GM12873 (cell line): ENCODE results near the gene HECTD4.

ENCODE experiments used
- TF ChIP-seq, protein P1 (sequence below): IDR thresholded peaks from 2 replicates; pipeline ENCODE4 v1.5.1; 2012; ENCODE audit warnings: low read depth, mild to moderate bottlenecking, moderate library complexity, low read length, control low read depth; ENCODE audit not compliant: insufficient read depth; ENCODE audit errors: missing control alignments

The HECTD4 gene

DNA sequence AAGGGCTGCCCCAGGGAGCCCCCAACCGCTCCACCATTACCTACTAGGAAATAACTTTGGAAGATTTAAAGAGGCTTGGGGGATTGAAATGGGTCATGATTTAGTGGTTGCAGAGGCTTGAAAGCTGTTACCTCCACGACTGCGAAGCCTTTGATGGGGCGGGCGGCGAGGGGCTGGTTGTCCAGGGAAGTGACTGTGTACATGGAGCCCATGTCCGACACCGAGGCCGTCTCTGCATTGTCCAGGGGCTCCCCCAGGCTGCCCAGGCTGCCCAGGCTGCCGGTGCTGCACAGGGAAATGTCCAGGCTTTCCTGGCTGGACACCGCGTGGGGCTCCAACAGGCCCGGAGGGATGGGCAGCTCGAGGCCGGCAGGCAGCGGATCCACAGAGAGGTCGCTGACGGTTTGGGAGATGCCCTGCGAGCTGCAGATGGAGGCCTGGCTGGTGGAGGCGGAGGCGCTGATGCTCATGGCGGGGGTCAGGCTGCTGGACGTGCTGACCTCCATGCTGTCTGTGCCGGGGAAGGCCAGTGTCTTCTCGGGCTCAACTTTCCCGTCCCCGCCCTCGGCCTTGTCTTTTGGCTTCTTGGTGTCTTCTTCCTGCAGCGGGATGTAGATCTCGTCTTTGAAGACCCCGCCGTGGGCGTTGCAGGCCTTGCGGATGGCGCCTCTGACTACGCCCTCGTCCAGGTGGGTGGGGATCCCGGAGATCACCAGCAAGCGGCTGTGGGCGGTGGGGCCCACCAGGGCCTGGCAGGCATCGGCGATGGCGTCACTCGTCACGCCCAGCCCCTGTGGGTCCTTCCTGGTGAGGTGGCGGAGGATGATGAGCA, 198.0 kb downstream of the HECTD4 start:
- TF ChIP-seq, protein P1, sequence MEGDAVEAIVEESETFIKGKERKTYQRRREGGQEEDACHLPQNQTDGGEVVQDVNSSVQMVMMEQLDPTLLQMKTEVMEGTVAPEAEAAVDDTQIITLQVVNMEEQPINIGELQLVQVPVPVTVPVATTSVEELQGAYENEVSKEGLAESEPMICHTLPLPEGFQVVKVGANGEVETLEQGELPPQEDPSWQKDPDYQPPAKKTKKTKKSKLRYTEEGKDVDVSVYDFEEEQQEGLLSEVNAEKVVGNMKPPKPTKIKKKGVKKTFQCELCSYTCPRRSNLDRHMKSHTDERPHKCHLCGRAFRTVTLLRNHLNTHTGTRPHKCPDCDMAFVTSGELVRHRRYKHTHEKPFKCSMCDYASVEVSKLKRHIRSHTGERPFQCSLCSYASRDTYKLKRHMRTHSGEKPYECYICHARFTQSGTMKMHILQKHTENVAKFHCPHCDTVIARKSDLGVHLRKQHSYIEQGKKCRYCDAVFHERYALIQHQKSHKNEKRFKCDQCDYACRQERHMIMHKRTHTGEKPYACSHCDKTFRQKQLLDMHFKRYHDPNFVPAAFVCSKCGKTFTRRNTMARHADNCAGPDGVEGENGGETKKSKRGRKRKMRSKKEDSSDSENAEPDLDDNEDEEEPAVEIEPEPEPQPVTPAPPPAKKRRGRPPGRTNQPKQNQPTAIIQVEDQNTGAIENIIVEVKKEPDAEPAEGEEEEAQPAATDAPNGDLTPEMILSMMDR: no peak

DNA sequence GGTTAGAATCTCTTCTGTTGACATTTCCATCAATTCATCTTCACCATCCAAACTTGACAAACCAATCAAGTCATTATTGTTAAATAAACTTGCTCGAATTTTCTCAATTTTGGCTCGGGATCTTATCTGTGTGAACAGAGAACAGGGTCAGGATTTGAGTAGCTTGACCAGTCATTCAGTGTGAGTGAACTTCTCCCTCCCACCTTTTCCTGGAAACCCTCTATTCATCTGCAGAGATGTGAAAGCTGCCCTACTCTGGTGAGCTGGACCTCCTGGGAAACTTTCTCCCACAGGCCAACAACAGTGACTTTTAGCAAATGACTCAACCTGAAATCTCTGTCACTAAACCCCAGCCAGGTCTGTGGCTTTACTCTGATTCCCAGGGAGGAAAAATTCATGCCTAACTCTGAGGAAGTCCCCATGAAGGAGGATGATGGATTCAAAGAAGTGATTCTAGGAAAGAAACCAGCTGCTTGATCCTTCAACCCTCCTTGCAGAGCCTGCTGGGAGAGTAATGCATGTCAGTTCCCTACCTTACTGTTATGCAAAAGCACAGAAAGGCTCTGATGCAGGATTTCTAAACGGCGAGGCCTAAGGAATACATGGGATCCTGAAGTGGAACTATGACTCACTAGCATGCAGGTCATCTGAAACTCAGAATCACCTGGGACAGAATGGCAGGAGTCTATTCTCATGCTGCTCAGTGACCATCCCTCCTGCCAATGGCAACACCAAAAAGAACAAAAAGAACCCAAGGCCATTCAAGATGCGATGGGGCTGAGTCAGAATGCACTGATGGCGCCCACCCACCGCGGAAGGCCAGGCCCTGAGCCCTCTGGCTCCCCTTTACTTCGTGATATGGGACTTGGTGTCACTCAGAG, 198.8 kb downstream of the HECTD4 start:
- TF ChIP-seq, protein P1: no peak

GRCh38 chr12:112182499-112182898, 199.7 kb downstream of the HECTD4 start:
- TF ChIP-seq, protein P1: no peak

DNA sequence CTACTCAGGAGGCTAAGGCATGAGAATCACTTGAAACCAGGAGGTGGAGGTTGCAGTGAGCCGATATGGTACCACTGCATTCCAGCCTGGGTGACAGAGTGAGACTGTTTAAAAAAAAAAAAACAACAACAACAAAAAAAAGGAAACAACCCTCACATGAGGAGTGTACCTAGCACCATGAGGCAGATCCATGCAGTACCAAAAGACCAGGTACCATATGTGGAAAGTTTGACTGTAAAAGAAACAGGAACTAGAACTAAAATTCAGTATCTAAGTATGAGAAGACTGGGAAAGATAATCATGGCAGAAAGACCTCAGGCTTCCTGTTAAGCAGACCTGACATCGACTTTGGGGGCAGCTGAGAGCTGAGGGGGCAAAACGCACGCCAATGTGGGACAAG, 201.8 kb downstream of the HECTD4 start:
- TF ChIP-seq, protein P1: no peak

DNA sequence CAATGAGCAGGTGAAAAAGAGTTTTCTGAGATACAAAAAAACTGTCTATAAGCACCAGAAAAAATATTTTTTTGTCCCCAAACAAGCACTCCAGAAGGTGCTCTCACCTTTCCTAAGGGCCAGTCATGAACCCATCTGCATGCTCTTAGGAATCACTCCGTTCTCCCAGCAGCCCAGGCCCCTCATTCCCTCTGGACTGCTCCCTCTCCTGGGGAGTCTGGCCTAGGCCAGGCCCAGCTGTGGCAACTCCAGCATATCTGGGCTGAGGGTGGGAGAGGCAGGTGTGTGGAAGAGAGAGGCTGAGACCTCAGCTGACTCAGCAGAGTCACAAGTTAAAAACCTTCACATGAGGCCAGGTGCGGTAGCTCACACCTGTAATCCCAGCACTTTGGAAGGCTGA, 202.3 kb downstream of the HECTD4 start:
- TF ChIP-seq, protein P1: no peak

DNA sequence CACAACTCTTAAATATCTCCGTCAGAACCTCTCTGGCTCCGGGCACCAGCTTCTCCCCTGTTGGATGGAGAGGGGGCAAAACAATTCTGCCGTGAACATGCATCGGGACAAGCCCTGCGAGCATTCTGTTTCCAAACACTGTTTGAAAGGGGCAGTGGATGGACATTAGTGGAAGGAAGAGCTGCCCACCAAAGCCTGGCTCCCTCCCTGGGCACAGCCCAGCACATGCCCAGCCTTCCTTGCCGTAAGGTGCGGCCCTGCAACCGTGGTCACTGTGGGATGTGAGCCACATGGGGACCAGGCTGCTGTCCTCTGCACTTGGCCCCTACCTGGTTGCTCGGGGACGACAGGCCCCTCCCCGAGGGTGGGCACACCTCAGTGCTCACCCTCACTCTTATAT, 202.9 kb downstream of the HECTD4 start:
- TF ChIP-seq, protein P1: no peak

DNA sequence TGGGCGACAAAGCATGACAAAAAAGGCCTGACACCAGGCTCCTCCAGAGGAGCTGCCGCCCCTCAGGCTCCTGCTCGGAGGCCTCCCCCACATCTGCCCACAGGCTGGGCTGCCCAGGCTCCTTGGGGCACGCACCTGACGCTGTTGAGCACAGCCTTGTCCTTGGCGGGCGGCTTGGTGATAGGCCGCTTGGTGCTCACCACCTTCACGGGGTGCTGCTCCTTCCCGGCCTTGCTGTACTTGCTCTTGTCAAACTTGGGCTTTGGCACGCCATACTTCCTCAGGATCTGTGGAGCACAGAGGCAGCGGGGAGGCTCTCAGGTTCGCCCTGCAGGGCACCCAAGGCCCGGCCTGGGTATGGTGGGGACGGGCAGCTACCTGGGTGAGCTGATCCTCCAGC, 203.4 kb downstream of the HECTD4 start:
- TF ChIP-seq, protein P1: no peak
